Activated naive CD4-positive, alpha-beta T cell treated with anti-CD3 and anti-CD28 coated beads for 36 hours (primary cell): ENCODE data around the gene SH3BP4. TPM values are rescaled to one million over a fixed set of nuclear protein-coding genes. Genes with fewer than 3 reads are reported as not detected.

Experiments used
- CTCF ChIA-PET: fragments of 350-600 bp; sonication (Branson Sonifier 250); formaldehyde crosslinking; loops from one replicate; lab custom pipeline; 2021; ENCODE audit warnings: antibody characterized with exemption; lab: Charles Lee
- DNase-seq: peaks from one replicate; pipeline ENCODE4 v3.0.0-alpha.2; 2020
- H3K27ac Mint-ChIP-seq: one replicate; pipeline ENCODE4 v1.8.0; 2021; ENCODE audit warnings: mild to moderate bottlenecking, mixed read lengths
- H3K27me3 Mint-ChIP-seq: one replicate; pipeline ENCODE4 v1.8.0; 2021; ENCODE audit warnings: low read depth, mixed read lengths
- H3K36me3 Mint-ChIP-seq: one replicate; pipeline ENCODE4 v1.8.0; 2021; ENCODE audit warnings: low read depth, mixed read lengths
- H3K4me1 Mint-ChIP-seq: one replicate; pipeline ENCODE4 v1.8.0; 2021; ENCODE audit warnings: low read depth, mixed read lengths
- H3K4me3 Mint-ChIP-seq: one replicate; pipeline ENCODE4 v1.8.0; 2021; ENCODE audit warnings: mild to moderate bottlenecking, moderate library complexity, mixed read lengths
- H3K9me3 Mint-ChIP-seq: one replicate; pipeline ENCODE4 v1.8.0; 2021; ENCODE audit warnings: mixed read lengths
- intact Hi-C: fragments of 100-400 bp; cut with micrococcal nuclease; formaldehyde crosslinking; loops from one replicate; pipeline ENCODE4 v1.15.1; 2023
- total RNA-seq, 2 experiments: library from RNA; stranded (reverse); gene quantifications; one replicate each; pipeline ENCODE4 v1.2.3, GENCODE V29; 2021

The SH3BP4 gene
- total RNA-seq, 2 experiments from 2014 or later = 0.42 to 0.64 TPM

DNA sequence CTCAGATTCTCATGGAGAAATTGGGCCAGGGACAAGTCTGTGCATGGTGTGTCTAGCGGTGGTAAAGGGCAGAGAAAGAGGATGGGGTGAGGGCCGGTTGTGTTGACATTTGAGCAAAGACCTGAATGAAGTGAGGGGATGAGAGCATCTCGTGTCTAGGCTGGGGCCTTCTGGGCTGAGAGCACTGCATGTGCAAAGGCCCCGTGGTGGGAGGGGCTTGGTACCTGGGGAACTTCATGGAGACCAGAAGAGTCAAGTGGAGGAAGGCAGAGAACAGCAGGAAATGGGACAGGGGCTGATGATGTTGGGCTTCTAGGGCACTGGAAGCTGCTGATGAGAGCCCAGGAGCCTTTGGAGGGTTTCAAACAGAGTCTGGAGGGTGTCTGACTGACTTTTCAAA, 76.8 kb downstream of the SH3BP4 start:
- CTCF ChIA-PET = no interaction called here
- Mint-ChIP-seq H3K27me3 (peaks cover 2% of the 10 kb centered on the region), H3K4me1 (no peaks in the 10 kb centered on the region), H3K27ac (no peak overlapping the region), H3K36me3 (no peaks in the 10 kb centered on the region), H3K4me3 (no peak overlapping the region), H3K9me3 (no peaks in the 10 kb centered on the region)
- intact Hi-C loops = no loop called here
- no peak for DNase-seq

DNA sequence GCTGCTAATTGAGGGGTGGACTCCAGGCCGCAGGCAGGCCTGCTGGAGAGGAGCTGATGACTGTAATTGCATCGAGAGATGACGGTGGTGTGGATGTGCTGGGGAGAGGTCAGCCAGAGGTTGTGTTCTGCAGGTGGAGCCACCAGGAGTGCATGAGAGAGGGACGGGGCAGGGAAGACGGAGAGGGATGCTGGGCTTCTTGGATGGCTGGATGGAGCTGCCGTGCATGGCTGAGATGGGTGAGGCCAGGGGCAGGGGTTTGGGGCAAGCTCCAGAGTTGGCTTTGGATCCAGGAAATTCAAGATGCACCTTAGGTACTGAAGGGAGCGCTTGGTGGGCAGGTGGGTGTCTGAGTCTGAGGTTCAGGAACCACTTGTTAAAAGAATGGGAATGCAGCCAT, 77.2 kb downstream of the SH3BP4 start:
- DNase-seq = no peak
- intact Hi-C loops = no loop called here
- Mint-ChIP-seq H3K4me3 (no peak overlapping the region), H3K9me3 (no peaks in the 10 kb centered on the region), H3K27me3 (peaks cover 2% of the 10 kb centered on the region), H3K36me3 (no peaks in the 10 kb centered on the region), H3K4me1 (no peaks in the 10 kb centered on the region), H3K27ac (no peak overlapping the region)
- CTCF ChIA-PET = no interaction called here

DNA sequence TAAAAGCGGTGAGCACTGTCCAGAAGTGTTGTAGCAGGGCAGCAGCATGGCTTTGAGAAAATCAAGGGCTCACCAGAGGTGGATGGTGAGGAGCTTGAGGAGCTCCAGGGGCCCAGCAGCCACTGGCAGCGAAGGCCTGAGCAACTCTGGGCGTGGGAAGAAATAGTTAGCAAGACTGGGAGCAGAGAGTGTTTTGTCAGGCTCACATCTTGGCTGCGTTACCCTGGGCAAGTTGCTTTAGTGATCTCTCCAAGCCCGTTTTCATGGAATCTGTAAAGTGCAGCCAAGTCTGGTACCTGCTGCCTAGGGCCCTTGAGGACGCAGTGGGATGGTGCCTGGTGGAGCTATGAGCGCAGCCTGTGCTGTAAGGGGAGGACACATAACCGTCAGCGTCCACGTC, 78.3 kb downstream of the SH3BP4 start:
- DNase-seq = no peak
- H3K27ac Mint-ChIP-seq = no peak overlapping the region
- no peak overlapping the region for H3K4me3 Mint-ChIP-seq
- intact Hi-C loops = no loop called here
- no peaks in the 10 kb centered on the region for H3K4me1 Mint-ChIP-seq
- no peaks in the 10 kb centered on the region for H3K9me3 Mint-ChIP-seq
- CTCF ChIA-PET = no interaction called here
- H3K36me3 Mint-ChIP-seq = no peaks in the 10 kb centered on the region
- peaks cover 2% of the 10 kb centered on the region for H3K27me3 Mint-ChIP-seq

DNA sequence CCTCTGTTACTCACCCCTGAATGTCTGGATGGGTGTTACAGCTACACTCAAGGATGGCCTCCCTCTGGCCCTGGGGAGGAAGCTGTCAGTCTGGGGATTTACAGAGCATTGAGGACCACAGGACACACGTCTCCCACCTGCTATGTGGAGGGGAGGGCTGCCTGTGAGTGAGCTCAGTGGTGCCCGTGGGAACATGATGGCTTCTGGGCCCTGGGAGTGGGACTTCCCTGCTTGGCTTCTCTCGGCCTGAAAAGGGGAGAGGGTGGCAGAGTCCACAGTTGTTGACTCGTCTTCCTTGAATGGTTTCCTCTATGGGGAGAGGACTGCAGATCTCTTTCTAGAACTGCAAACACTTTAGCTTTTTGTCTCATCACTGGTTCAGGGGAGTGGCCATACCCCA, 79.1 kb downstream of the SH3BP4 start:
- Mint-ChIP-seq H3K27me3 (peaks cover 2% of the 10 kb centered on the region), H3K36me3 (no peaks in the 10 kb centered on the region), H3K4me3 (no peak overlapping the region), H3K9me3 (no peaks in the 10 kb centered on the region), H3K4me1 (no peaks in the 10 kb centered on the region), H3K27ac (no peak overlapping the region)
- no peak for DNase-seq
- intact Hi-C loops = no loop called here
- CTCF ChIA-PET = no interaction called here

DNA sequence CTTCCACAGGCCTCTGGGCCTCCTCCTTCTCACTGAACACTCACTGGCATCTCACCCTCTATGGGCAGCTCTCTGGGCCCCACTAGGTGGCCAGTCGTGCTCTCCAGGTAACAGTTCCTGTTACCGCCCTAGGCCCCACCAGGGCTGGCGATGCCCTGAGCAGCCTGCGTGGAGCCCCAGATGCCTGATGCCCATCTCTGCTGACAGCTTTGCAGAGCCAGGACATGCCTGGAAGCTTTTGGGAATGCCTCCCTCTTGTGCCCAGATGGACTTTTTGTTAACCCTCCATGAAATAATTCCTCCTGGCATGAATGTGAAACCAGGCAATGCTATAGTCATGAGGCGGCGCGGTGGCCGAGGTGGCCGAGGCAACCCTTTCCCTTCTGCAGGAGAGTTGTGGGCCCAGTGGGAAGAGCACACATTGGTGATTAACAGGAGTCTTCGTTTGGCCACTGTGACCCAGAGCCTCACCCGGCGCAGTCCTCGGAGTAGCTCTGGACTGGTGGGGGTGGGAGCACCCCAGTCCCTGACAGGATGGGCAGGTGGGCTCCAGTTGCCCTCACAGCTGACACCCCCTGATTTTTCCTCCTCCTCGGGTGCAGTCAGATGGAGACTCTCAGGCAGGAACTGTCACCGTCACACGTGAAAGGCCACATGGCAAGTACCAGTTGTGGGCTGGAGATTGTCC, 80.0 kb downstream of the SH3BP4 start:
- CTCF ChIA-PET = no interaction called here
- Mint-ChIP-seq H3K4me1 (no peaks in the 10 kb centered on the region), H3K9me3 (no peaks in the 10 kb centered on the region), H3K4me3 (no peak overlapping the region), H3K27ac (no peak overlapping the region), H3K36me3 (no peaks in the 10 kb centered on the region), H3K27me3 (peaks cover 2% of the 10 kb centered on the region)
- intact Hi-C loops = no loop called here
- DNase-seq = no peak

DNA sequence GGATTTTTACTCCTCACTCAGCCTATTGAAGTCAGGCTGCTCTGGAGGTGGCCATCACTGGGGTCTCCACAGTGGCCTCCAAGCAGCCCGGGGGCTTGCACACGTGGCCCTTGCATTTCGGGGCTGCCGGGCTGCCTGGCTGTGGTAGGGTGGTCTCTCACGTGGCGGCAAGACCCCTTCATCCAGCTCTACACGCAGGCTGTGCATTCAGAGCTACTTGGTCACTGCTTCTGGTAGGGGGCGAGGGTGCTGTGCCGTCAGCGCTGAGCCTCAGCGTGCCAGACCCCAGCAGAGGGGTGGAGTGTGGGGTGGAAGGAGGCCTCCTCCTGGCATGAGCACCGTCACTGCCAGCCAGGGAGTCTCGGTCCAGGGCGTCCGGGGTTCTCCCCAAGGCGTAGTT, 80.6 kb downstream of the SH3BP4 start:
- H3K27me3 Mint-ChIP-seq = peaks cover 2% of the 10 kb centered on the region
- H3K4me1 Mint-ChIP-seq = no peaks in the 10 kb centered on the region
- intact Hi-C loops = no loop called here
- CTCF ChIA-PET = no interaction called here
- H3K27ac Mint-ChIP-seq = no peak overlapping the region
- H3K9me3 Mint-ChIP-seq = no peaks in the 10 kb centered on the region
- H3K4me3 Mint-ChIP-seq = no peak overlapping the region
- DNase-seq = no peak
- H3K36me3 Mint-ChIP-seq = no peaks in the 10 kb centered on the region

DNA sequence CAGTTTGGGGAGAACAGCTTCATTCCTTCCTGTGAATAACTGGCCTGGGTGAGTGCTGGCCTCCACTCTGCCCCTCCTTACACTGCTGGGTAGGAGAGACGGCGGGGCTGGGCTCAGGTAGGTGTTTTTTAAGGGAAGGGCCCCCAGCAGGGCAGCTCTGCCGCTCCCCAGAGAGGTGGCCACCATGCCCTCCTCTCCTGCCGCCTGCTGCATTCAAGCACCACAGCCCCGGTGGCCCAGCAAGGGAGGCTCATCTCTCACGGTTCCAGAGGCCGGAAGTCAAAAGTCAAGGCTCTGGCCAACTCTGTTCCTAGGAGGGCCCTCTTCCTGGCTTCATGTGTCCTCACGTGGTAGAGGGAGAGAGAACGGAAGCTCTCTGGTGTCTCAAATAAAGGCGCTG, 81.1 kb downstream of the SH3BP4 start:
- Mint-ChIP-seq H3K9me3 (no peaks in the 10 kb centered on the region), H3K27me3 (peaks cover 2% of the 10 kb centered on the region), H3K4me3 (no peak overlapping the region), H3K4me1 (no peaks in the 10 kb centered on the region), H3K27ac (no peak overlapping the region), H3K36me3 (no peaks in the 10 kb centered on the region)
- no peak for DNase-seq
- CTCF ChIA-PET = no interaction called here
- intact Hi-C loops = no loop called here

DNA sequence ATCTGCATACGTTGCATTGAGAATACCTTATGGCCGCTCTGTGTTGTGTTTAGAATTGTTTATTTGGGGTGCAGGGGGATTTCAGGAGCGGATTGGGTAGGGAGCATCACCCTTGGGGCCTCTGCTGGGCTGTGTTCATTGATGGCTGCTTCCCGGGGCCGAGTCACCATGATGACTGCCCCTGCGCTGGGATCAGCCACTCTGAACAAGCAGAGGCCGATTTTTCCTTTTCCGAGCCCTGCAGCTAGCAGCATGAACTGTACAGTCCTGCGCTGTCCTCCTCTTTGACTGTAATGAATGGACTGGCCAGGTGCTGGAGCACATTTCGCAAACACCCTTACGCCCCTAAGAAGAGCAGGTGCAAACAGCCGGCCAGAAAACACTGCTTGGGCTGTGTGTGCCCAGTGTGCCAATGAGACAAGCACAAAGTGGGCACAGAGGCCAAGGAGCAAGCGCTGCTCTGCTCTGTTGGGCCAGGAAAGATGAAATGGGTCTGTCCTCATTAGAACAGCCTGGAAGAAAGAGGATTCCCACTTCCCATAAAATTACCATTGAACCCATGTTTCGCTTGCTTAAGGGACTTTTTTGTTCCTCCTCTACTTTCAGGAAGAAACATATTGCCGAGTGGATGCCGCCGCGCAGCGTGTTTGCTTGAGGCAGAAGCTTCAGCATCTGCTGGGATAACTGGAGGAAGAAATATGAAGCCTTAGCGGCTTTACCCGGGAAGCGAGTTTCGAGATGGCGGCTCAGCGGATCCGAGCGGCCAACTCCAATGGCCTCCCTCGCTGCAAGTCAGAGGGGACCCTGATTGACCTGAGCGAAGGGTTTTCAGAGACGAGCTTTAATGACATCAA, 82.7 kb downstream of the SH3BP4 start:
- no peak overlapping the region for H3K4me3 Mint-ChIP-seq
- H3K4me1 Mint-ChIP-seq = no peaks in the 10 kb centered on the region
- intact Hi-C loops = no loop called here
- no peaks in the 10 kb centered on the region for H3K9me3 Mint-ChIP-seq
- H3K36me3 Mint-ChIP-seq = no peaks in the 10 kb centered on the region
- H3K27me3 Mint-ChIP-seq = no peaks in the 10 kb centered on the region
- DNase-seq = no peak
- CTCF ChIA-PET = interaction anchor here (0.7 kb wide), 1 partner anchor 451 kb away, joined by 3 read pairs; no protein-coding TSS in a partner anchor
- no peak overlapping the region for H3K27ac Mint-ChIP-seq

DNA sequence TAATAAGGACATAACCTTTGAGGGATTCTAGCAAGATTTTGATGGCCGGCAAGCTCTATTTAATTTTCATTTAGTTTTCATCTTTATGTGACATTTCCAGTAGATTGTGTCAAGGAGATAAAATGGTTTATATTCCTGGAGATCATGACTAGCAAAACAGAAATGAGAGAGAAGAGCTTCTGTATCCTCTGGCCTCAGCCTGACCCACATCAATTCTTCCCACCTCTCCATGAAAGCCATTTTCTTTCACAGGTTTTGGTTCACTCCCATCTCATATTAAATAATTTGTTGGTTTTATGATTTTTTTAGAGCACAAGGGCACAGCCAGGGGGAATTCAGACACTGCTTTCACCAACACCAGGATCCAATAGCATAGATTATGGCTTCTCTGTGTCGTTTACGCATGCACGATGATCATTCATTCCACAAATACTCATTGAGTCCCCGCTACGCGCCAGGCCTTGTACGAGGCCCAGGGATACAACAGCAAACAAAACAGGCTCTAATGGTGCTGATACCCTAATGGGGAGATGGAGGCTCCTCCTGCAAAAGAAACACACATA, 85.9 kb downstream of the SH3BP4 start:
- intact Hi-C loops = no loop called here
- Mint-ChIP-seq H3K27me3 (no peaks in the 10 kb centered on the region), H3K27ac (no peak overlapping the region), H3K4me1 (no peaks in the 10 kb centered on the region), H3K9me3 (no peaks in the 10 kb centered on the region), H3K4me3 (no peak overlapping the region), H3K36me3 (no peaks in the 10 kb centered on the region)
- CTCF ChIA-PET = no interaction called here
- no peak for DNase-seq

DNA sequence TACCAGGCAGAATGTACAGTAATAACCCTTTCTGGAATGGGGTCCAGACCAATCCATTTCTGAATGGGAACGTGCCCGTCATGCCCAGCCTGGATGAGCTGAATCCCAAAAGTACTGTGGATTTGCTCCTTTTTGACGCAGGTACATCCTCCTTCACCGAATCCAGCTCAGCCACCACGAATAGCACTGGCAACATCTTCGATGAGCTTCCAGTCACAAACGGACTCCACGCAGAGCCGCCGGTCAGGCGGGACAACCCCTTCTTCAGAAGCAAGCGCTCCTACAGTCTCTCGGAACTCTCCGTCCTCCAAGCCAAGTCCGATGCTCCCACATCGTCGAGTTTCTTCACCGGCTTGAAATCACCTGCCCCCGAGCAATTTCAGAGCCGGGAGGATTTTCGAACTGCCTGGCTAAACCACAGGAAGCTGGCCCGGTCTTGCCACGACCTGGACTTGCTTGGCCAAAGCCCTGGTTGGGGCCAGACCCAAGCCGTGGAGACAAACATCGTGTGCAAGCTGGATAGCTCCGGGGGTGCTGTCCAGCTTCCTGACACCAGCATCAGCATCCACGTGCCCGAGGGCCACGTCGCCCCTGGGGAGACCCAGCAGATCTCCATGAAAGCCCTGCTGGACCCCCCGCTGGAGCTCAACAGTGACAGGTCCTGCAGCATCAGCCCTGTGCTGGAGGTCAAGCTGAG, 89.6 kb downstream of the SH3BP4 start:
- Mint-ChIP-seq H3K27ac (no peak overlapping the region), H3K36me3 (no peaks in the 10 kb centered on the region), H3K9me3 (no peaks in the 10 kb centered on the region), H3K4me1 (peaks cover 11% of the 10 kb centered on the region), H3K27me3 (peaks cover 9% of the 10 kb centered on the region), H3K4me3 (no peak overlapping the region)
- intact Hi-C loops = no loop called here
- no peak for DNase-seq
- CTCF ChIA-PET = no interaction called here

DNA sequence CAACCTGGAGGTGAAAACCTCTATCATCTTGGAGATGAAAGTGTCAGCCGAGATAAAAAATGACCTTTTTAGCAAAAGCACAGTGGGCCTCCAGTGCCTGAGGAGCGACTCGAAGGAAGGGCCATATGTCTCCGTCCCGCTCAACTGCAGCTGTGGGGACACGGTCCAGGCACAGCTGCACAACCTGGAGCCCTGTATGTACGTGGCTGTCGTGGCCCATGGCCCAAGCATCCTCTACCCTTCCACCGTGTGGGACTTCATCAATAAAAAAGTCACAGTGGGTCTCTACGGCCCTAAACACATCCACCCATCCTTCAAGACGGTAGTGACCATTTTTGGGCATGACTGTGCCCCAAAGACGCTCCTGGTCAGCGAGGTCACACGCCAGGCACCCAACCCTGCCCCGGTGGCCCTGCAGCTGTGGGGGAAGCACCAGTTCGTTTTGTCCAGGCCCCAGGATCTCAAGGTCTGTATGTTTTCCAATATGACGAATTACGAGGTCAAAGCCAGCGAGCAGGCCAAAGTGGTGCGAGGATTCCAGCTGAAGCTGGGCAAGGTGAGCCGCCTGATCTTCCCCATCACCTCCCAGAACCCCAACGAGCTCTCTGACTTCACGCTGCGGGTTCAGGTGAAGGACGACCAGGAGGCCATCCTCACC, 90.2 kb downstream of the SH3BP4 start:
- CTCF ChIA-PET = interaction anchor here (0.6 kb wide), 1 partner anchor 460 kb away, joined by 4 read pairs; no protein-coding TSS in a partner anchor
- Mint-ChIP-seq H3K9me3 (no peaks in the 10 kb centered on the region), H3K27ac (no peak overlapping the region), H3K36me3 (no peaks in the 10 kb centered on the region), H3K27me3 (peaks cover 11% of the 10 kb centered on the region), H3K4me3 (no peak overlapping the region), H3K4me1 (peaks cover 11% of the 10 kb centered on the region)
- intact Hi-C loops = no loop called here
- DNase-seq = no peak
